Testis (tissue), 3 donors: Measurements from ENCODE around the gene GNAS. TPM values are rescaled to one million over a fixed set of nuclear protein-coding genes. Genes with fewer than 3 reads are reported as not detected.
A peak's percentile ranks its signal among the peaks of the same experiment; 100 is the strongest.

Source experiments
- DNase-seq: peaks from one replicate; pipeline ENCODE4 v3.0.0-alpha.2; 2019
- H3K27ac ChIP-seq, 2 donors: fragments of 200-600 bp; sonication (generic); one replicate each; pipeline ENCODE4 v1.5.1; 2019
- H3K27me3 ChIP-seq: fragments of 200-600 bp; sonication (generic); one replicate; pipeline ENCODE4 v1.5.1; 2019
- H3K36me3 ChIP-seq: fragments of 200-600 bp; sonication (generic); one replicate; pipeline ENCODE4 v1.5.1; 2017; ENCODE audit warnings: low read depth; ENCODE audit errors: missing control alignments
- H3K4me1 ChIP-seq: fragments of 200-600 bp; sonication (generic); one replicate; pipeline ENCODE4 v1.5.1; 2019
- H3K4me3 ChIP-seq, 2 donors: fragments of 200-600 bp; sonication (generic); one replicate each; pipeline ENCODE4 v1.5.1; 2017 to 2019
- H3K9me3 ChIP-seq: fragments of 200-600 bp; sonication (generic); one replicate; pipeline ENCODE4 v1.5.1; 2017
- CTCF ChIP-seq, 3 experiments: fragments of 450-650 bp in 2 of 3; fragments of 200-600 bp in 1 of 3; sonication (generic) in 1 of 3; IDR thresholded peaks; one replicate each; pipeline ENCODE4 v1.5.1; 2016 to 2019; ENCODE audit warnings: antibody characterized with exemption in 3 of 3, mild to moderate bottlenecking in 2 of 3, moderate library complexity in 1 of 3
- POLR2A ChIP-seq: fragments of 450-650 bp; IDR thresholded peaks from one replicate; pipeline ENCODE4 v1.6.1; 2017; ENCODE audit warnings: antibody characterized with exemption, mild to moderate bottlenecking, moderate library complexity
- WGBS, 2 donors: methylation state at CpG; one replicate each; pipeline ENCODE4 v1.1.5; 2018; 5-methylcytosine and 5-hydroxymethylcytosine counted together
- intact Hi-C: fragments of 100-400 bp; cut with DNase I; formaldehyde crosslinking; loops from one replicate; pipeline ENCODE4 v1.15.1; 2023; ENCODE audit warnings: low total_unique reads
- polyA plus RNA-seq: library from polyadenylated mRNA; stranded (reverse); fragments of 350-450 nt; fragmentation: Illumina TruSeq; extraction: RNeasy Lipid Tissue Mini Kit (QIAGEN cat#74804); gene quantifications from one replicate; pipeline ENCODE4 v1.2.3, GENCODE V29; 2014; ENCODE audit warnings: low read depth, low replicate concordance; ENCODE audit not compliant: insufficient read depth
- total RNA-seq, 2 donors: library from RNA; depleted of rRNA; stranded (reverse); fragments of >200 nt; gene quantifications; one replicate each; pipeline ENCODE4 v1.2.3, GENCODE V29; 2016

Gene GNAS
- total and polyA plus RNA-seq, 3 donors from 2014 or later = 716 to 885 (median 880) TPM

- H3K36me3 ChIP-seq = no peaks in the 10 kb centered on the region
- intact Hi-C loops = no loop called here
- no peaks in the 10 kb centered on the region for H3K27me3 ChIP-seq
- peak overlapping the region in 1 of 2 donors; percentile 14 for H3K4me3 ChIP-seq
- 25 to 45% methylated on average over 45 to 57 of the region's 57 CpGs for WGBS, 2 donors
- DNase-seq = no peak
- peaks cover 4% of the 10 kb centered on the region for H3K4me1 ChIP-seq
- H3K9me3 ChIP-seq = no peaks in the 10 kb centered on the region
- TF ChIP-seq POLR2A (no peak), CTCF (IDR thresholded peaks at IDR 0.05) (no peak)
- H3K27ac ChIP-seq = no peak overlapping the region
These were observed 3.2 kb downstream of the GNAS start for GRCh38 chr20:58855506-58856389.

GRCh38 chr20:58863044-58863790, 10.7 kb downstream of the GNAS start:
- no peaks in the 10 kb centered on the region for H3K4me1 ChIP-seq
- DNase-seq = no peak
- no peaks in the 10 kb centered on the region for H3K9me3 ChIP-seq
- no peaks in the 10 kb centered on the region for H3K36me3 ChIP-seq
- no peak for TF ChIP-seq CTCF (IDR thresholded peaks at IDR 0.05)
- TF ChIP-seq POLR2A = no peak
- H3K27ac ChIP-seq = no peak overlapping the region
- 89 to 93% methylated on average over 7 of the region's 7 CpGs for WGBS, 2 donors
- intact Hi-C loops = loop anchor here (10.0 kb wide), 1 partner anchor 632 kb away; no protein-coding TSS in a partner anchor
- no peaks in the 10 kb centered on the region for H3K27me3 ChIP-seq
- no peak overlapping the region for H3K4me3 ChIP-seq

- intact Hi-C loops = loop anchor here (10.0 kb wide), 1 partner anchor 630 kb away; no protein-coding TSS in a partner anchor
- no peak overlapping the region for H3K4me3 ChIP-seq
- no peak for DNase-seq
- TF ChIP-seq POLR2A (no peak), CTCF (IDR thresholded peaks at IDR 0.05) (no peak)
- no peaks in the 10 kb centered on the region for H3K36me3 ChIP-seq
- no peak overlapping the region for H3K27ac ChIP-seq
- no peaks in the 10 kb centered on the region for H3K27me3 ChIP-seq
- WGBS, 2 donors = 66 to 78% methylated on average over 2 of the region's 2 CpGs
- no peaks in the 10 kb centered on the region for H3K9me3 ChIP-seq
- no peaks in the 10 kb centered on the region for H3K4me1 ChIP-seq
These were observed 11.8 kb downstream of the GNAS start for GRCh38 chr20:58864346-58864745.

GRCh38 chr20:58865843-58866242, 13.3 kb downstream of the GNAS start:
- no peak for DNase-seq
- no peaks in the 10 kb centered on the region for H3K9me3 ChIP-seq
- intact Hi-C loops = loop anchor here (10.0 kb wide), 1 partner anchor 629 kb away; no protein-coding TSS in a partner anchor
- H3K4me1 ChIP-seq = no peaks in the 10 kb centered on the region
- H3K4me3 ChIP-seq = no peak overlapping the region
- WGBS, 2 donors = 76 to 89% methylated on average over 2 of the region's 2 CpGs
- H3K36me3 ChIP-seq = no peaks in the 10 kb centered on the region
- no peak overlapping the region for H3K27ac ChIP-seq
- H3K27me3 ChIP-seq = no peaks in the 10 kb centered on the region
- no peak for TF ChIP-seq CTCF (IDR thresholded peaks at IDR 0.05)
- TF ChIP-seq POLR2A = no peak
